Suprapubic skin (tissue), 4 donors: ENCODE measurements around the gene NAA38. TPM values are rescaled to one million over a fixed set of nuclear protein-coding genes. Genes with fewer than 3 reads are reported as not detected.
A peak's percentile ranks its signal among the peaks of the same experiment; 100 is the strongest.

ENCODE experiments used
- DNase-seq, 2 donors: peaks; one replicate each; pipeline ENCODE4 v3.0.0-alpha.2; 2019; ENCODE audit warnings: low spot score in 2 of 2
- H3K27ac ChIP-seq: fragments of 200-600 bp; sonication (generic); one replicate; pipeline ENCODE4 v1.5.1; 2019
- H3K27me3 ChIP-seq: fragments of 200-600 bp; sonication (generic); one replicate; pipeline ENCODE4 v1.5.1; 2019
- H3K36me3 ChIP-seq: fragments of 200-600 bp; sonication (generic); one replicate; pipeline ENCODE4 v1.5.1; 2019
- H3K4me1 ChIP-seq: fragments of 200-600 bp; sonication (generic); one replicate; pipeline ENCODE4 v1.5.1; 2019
- H3K4me3 ChIP-seq: fragments of 200-600 bp; sonication (generic); one replicate; pipeline ENCODE4 v1.5.1; 2019; ENCODE audit warnings: mild to moderate bottlenecking
- H3K9me3 ChIP-seq: fragments of 200-600 bp; sonication (generic); one replicate; pipeline ENCODE4 v1.5.1; 2019
- CTCF ChIP-seq, 2 donors: fragments of 200-600 bp in 1 of 2; fragments of 450-650 bp in 1 of 2; sonication (generic) in 1 of 2; IDR thresholded peaks; one replicate each; pipeline ENCODE4 v1.5.1; 2016 to 2019; ENCODE audit warnings: antibody characterized with exemption in 2 of 2, mild to moderate bottlenecking in 1 of 2, moderate library complexity in 1 of 2
- EP300 ChIP-seq: sonication (generic); formaldehyde crosslinking; IDR thresholded peaks from one replicate; pipeline ENCODE4 v1.6.1; 2017; ENCODE audit warnings: antibody characterized with exemption
- POLR2A ChIP-seq, 2 donors: fragments of 450-650 bp; IDR thresholded peaks; one replicate each; pipeline ENCODE4 v1.6.1; 2017; ENCODE audit warnings: antibody characterized with exemption in 2 of 2, mild to moderate bottlenecking in 2 of 2, moderate library complexity in 2 of 2
- POLR2AphosphoS5 ChIP-seq, 3 donors: sonication (generic); formaldehyde crosslinking; IDR thresholded peaks; one replicate each; pipeline ENCODE4 v1.6.1; 2017; ENCODE audit warnings: antibody characterized with exemption in 3 of 3
- WGBS: methylation state at CpG from one replicate; pipeline ENCODE4 v1.1.5; 2018; 5-methylcytosine and 5-hydroxymethylcytosine counted together
- total RNA-seq, 4 donors: library from RNA; depleted of rRNA; stranded (reverse); fragments of >200 nt; gene quantifications; one replicate each; pipeline ENCODE4 v1.1.0, GENCODE V29; 2016

NAA38 gene
- total RNA-seq, 4 donors from 2014 or later: 46.2 to 90.6 (median 47.6) TPM

- 4% methylated on average over 15 of the region's 19 CpGs for WGBS
- H3K36me3 ChIP-seq: no peaks in the 10 kb centered on the region
- peaks cover 66% of the 10 kb centered on the region for H3K4me1 ChIP-seq
- H3K27ac ChIP-seq: peak overlapping the region; percentile 98
- TF ChIP-seq POLR2AphosphoS5 (IDR thresholded peaks at IDR 0.05) (peak in 2 of 3 donors; percentile 65 to 67), EP300 (no peak), CTCF (IDR thresholded peaks at IDR 0.05) (no peak), POLR2A (IDR thresholded peaks at IDR 0.05) (no peak)
- DNase-seq: peak; percentile 93 to 97
- peak overlapping the region; percentile 65 for H3K4me3 ChIP-seq
- H3K27me3 ChIP-seq: no peaks in the 10 kb centered on the region
- H3K9me3 ChIP-seq: no peaks in the 10 kb centered on the region
Measured at GRCh38 chr17:7836596-7837407, 20.6 kb downstream of the NAA38 start.

- no peaks in the 10 kb centered on the region for H3K36me3 ChIP-seq
- TF ChIP-seq POLR2A (IDR thresholded peaks at IDR 0.05): peak in 1 of 2 donors; percentile 26
- TF ChIP-seq EP300: no peak
- TF ChIP-seq POLR2AphosphoS5 (IDR thresholded peaks at IDR 0.05): peak in 1 of 3 donors; percentile 40
- peak overlapping the region; percentile 65 for H3K4me3 ChIP-seq
- no peak for DNase-seq
- H3K9me3 ChIP-seq: no peaks in the 10 kb centered on the region
- under 1% methylated on average over 33 of the region's 61 CpGs for WGBS
- H3K4me1 ChIP-seq: peaks cover 60% of the 10 kb centered on the region
- no peaks in the 10 kb centered on the region for H3K27me3 ChIP-seq
- peak overlapping the region; percentile 98 for H3K27ac ChIP-seq
Measured at GRCh38 chr17:7835814-7836595, 21.4 kb downstream of the NAA38 start.

- WGBS: 5% methylated on average over 10 of the region's 69 CpGs
- no peaks in the 10 kb centered on the region for H3K9me3 ChIP-seq
- peak overlapping the region; percentile 98 for H3K27ac ChIP-seq
- no peaks in the 10 kb centered on the region for H3K36me3 ChIP-seq
- H3K4me1 ChIP-seq: peaks cover 52% of the 10 kb centered on the region
- peak overlapping the region; percentile 65 for H3K4me3 ChIP-seq
- H3K27me3 ChIP-seq: no peaks in the 10 kb centered on the region
- TF ChIP-seq POLR2A (IDR thresholded peaks at IDR 0.05) (peak in 1 of 2 donors; percentile 79), POLR2AphosphoS5 (IDR thresholded peaks at IDR 0.05) (peak; percentile 27 to 79 (median 74)), EP300 (no peak), CTCF (IDR thresholded peaks at IDR 0.05) (peak; percentile 31 to 83)
- peak; percentile 99 for DNase-seq
Measured at GRCh38 chr17:7834957-7835813, 22.2 kb downstream of the NAA38 start.

GRCh38 chr17:7834542-7834956, 22.8 kb downstream of the NAA38 start:
- no peaks in the 10 kb centered on the region for H3K36me3 ChIP-seq
- peak overlapping the region; percentile 65 for H3K4me3 ChIP-seq
- WGBS: 0% methylated on average over 3 of the region's 20 CpGs
- H3K27ac ChIP-seq: peak overlapping the region; percentile 98
- DNase-seq: peak in 1 of 2 donors; percentile 92
- H3K4me1 ChIP-seq: peaks cover 46% of the 10 kb centered on the region
- H3K9me3 ChIP-seq: no peaks in the 10 kb centered on the region
- TF ChIP-seq EP300: no peak
- no peak for TF ChIP-seq POLR2AphosphoS5 (IDR thresholded peaks at IDR 0.05)
- TF ChIP-seq POLR2A (IDR thresholded peaks at IDR 0.05): no peak
- no peak for TF ChIP-seq CTCF (IDR thresholded peaks at IDR 0.05)
- H3K27me3 ChIP-seq: no peaks in the 10 kb centered on the region

- H3K4me1 ChIP-seq: peaks cover 40% of the 10 kb centered on the region
Measured at GRCh38 chr17:7833795-7834541, 23.4 kb downstream of the NAA38 start, which contains the start of gene KDM6B. KDM6B (plus strand) TSS chr17:7834217; CDS start chr17:7845555, 11,338 bp downstream.

More at GRCh38 chr17:7833795-7834541, 23.4 kb downstream of the NAA38 start, which contains the start of gene KDM6B:
- Histone ChIP-seq H3K27ac (peak within 1 kb of the TSS; percentile 98), H3K27me3 (no peaks in the 10 kb centered on the region), H3K9me3 (no peaks in the 10 kb centered on the region), H3K4me3 (peak within 1 kb of the TSS; percentile 65), H3K36me3 (no peaks in the 10 kb centered on the region)
- DNase-seq: peak; percentile 97 to 98
- WGBS: under 1% methylated on average over 36 of the region's 49 CpGs
- TF ChIP-seq POLR2AphosphoS5 (IDR thresholded peaks at IDR 0.05): peak in 1 of 3 donors; percentile 1
- no peak for TF ChIP-seq POLR2A (IDR thresholded peaks at IDR 0.05)
